Neural progenitor cell (in vitro differentiated cells): ENCODE results near the gene MYO10.

Experiments
- EZH2 ChIP-seq: fragments of 200-600 bp; sonication (generic); IDR thresholded peaks from 2 replicates; pipeline ENCODE4 v1.6.1; 2017; ENCODE audit warnings: antibody characterized with exemption, mild to moderate bottlenecking, moderate library complexity
- TF ChIP-seq, protein P1 (sequence below): fragments of 200-600 bp; sonication (generic); IDR thresholded peaks from 2 replicates; pipeline ENCODE4 v1.5.1; 2017; ENCODE audit warnings: antibody characterized with exemption, mild to moderate bottlenecking

DNA sequence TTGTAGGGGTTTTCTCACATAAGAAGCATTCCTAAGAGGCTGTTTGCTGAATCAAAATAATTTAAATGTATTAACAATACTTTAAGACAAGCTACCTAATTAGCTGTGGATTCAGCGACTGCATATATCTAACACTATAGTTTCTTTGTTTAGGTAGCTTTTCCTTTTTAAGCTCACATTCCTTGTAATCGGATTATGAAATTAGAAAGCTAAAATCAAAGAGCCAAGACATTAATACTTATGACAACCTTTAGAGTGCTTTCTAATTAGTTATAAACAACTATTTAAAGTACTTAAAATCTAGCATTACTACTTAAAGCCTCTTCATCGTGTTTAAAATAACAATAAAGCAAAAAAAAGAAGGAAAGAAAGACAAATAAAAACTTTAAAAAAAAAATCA, 182.0 kb downstream of the MYO10 start:
- TF ChIP-seq, protein P1, sequence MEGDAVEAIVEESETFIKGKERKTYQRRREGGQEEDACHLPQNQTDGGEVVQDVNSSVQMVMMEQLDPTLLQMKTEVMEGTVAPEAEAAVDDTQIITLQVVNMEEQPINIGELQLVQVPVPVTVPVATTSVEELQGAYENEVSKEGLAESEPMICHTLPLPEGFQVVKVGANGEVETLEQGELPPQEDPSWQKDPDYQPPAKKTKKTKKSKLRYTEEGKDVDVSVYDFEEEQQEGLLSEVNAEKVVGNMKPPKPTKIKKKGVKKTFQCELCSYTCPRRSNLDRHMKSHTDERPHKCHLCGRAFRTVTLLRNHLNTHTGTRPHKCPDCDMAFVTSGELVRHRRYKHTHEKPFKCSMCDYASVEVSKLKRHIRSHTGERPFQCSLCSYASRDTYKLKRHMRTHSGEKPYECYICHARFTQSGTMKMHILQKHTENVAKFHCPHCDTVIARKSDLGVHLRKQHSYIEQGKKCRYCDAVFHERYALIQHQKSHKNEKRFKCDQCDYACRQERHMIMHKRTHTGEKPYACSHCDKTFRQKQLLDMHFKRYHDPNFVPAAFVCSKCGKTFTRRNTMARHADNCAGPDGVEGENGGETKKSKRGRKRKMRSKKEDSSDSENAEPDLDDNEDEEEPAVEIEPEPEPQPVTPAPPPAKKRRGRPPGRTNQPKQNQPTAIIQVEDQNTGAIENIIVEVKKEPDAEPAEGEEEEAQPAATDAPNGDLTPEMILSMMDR, result no peak
- TF ChIP-seq EZH2, result no peak
